GM23338 (cell line): Measurements from ENCODE around the gene SEMA6D. TPM values are rescaled to one million over a fixed set of nuclear protein-coding genes. Genes with fewer than 3 reads are reported as not detected.

ENCODE experiments used
- ATAC-seq: fragments of 200-7000 bp; cut with Tn5 transposase; 3 replicates; pipeline ENCODE4 v1.9.1; 2020
- DNase-seq: peaks from one replicate; pipeline ENCODE4 v3.0.0-alpha.2; 2015; ENCODE audit warnings: low spot score
- H2AFZ ChIP-seq: fragments of 200-600 bp; sonication (generic); 2 replicates; pipeline ENCODE4 v1.8.0; 2016; ENCODE audit warnings: antibody characterized with exemption, mild to moderate bottlenecking, moderate library complexity
- H3F3A ChIP-seq: fragments of 200-600 bp; sonication (generic); replicated peaks from 2 replicates; pipeline ENCODE4 v1.8.0; 2017; ENCODE audit warnings: antibody characterized with exemption, mixed run types, low read depth
- H3K27ac ChIP-seq: fragments of 200-600 bp; sonication (generic); 2 replicates; pipeline ENCODE4 v1.6.1; 2016; ENCODE audit warnings: low read depth
- H3K27me3 ChIP-seq: fragments of 200-600 bp; sonication (generic); 2 replicates; pipeline ENCODE4 v1.8.0; 2016; ENCODE audit warnings: mild to moderate bottlenecking, mixed run types, moderate library complexity; ENCODE audit not compliant: insufficient read depth
- H3K36me3 ChIP-seq: fragments of 200-600 bp; sonication (generic); 2 replicates; pipeline ENCODE4 v1.8.0; 2016; ENCODE audit warnings: mild to moderate bottlenecking; ENCODE audit not compliant: insufficient read depth
- H3K4me1 ChIP-seq: fragments of 200-600 bp; sonication (generic); 2 replicates; pipeline ENCODE4 v1.8.0; 2016; ENCODE audit warnings: mild to moderate bottlenecking, moderate library complexity; ENCODE audit not compliant: insufficient read depth
- H3K4me2 ChIP-seq: fragments of 200-600 bp; sonication (generic); 2 replicates; pipeline ENCODE4 v1.7.1; 2017; ENCODE audit warnings: mixed run types
- H3K4me3 ChIP-seq: fragments of 200-600 bp; sonication (generic); 2 replicates; pipeline ENCODE4 v1.6.1; 2016; ENCODE audit warnings: mixed run types
- H3K79me2 ChIP-seq: fragments of 200-600 bp; sonication (generic); replicated peaks from 2 replicates; pipeline ENCODE4 v1.8.0; 2017; ENCODE audit warnings: mild to moderate bottlenecking; ENCODE audit not compliant: insufficient read depth
- H3K9me2 ChIP-seq: fragments of 200-600 bp; sonication (generic); 2 replicates; pipeline ENCODE4 v1.8.0; 2017; ENCODE audit not compliant: insufficient read depth
- H4K20me1 ChIP-seq: fragments of 200-600 bp; sonication (generic); replicated peaks from 2 replicates; pipeline ENCODE4 v1.8.0; 2017; ENCODE audit warnings: mild to moderate bottlenecking; ENCODE audit not compliant: insufficient read depth
- H3K27ac Mint-ChIP-seq: 2 replicates; pipeline ENCODE4 v1.8.0; 2020; ENCODE audit warnings: inconsistent platforms, mild to moderate bottlenecking, moderate library complexity, mixed read lengths
- H3K27me3 Mint-ChIP-seq: 3 replicates; pipeline ENCODE4 v1.8.0; 2022; ENCODE audit warnings: low read depth, mild to moderate bottlenecking, moderate library complexity, mixed read lengths, inconsistent platforms; ENCODE audit not compliant: insufficient read depth, poor library complexity
- H3K36me3 Mint-ChIP-seq: 3 replicates; pipeline ENCODE4 v1.8.0; 2021; ENCODE audit warnings: low read depth, mild to moderate bottlenecking, inconsistent platforms, moderate library complexity, mixed read lengths
- H3K4me1 Mint-ChIP-seq: 3 replicates; pipeline ENCODE4 v1.8.0; 2020; ENCODE audit warnings: mild to moderate bottlenecking, inconsistent platforms, mixed read lengths
- H3K4me3 Mint-ChIP-seq: 3 replicates; pipeline ENCODE4 v1.8.0; 2021; ENCODE audit warnings: moderate library complexity, mild to moderate bottlenecking, inconsistent platforms, mixed read lengths
- H3K9me3 Mint-ChIP-seq: 3 replicates; pipeline ENCODE4 v1.8.0; 2020; ENCODE audit warnings: moderate library complexity, mild to moderate bottlenecking, inconsistent platforms, mixed read lengths
- CREB1 ChIP-seq: fragments of 250-450 bp; sonication (Bioruptor Pico); IDR thresholded peaks from 2 replicates; pipeline ENCODE4 v1.5.0; 2020; ENCODE audit warnings: low read depth, mild to moderate bottlenecking, moderate library complexity
- ETS1 ChIP-seq: IDR thresholded peaks from 2 replicates; pipeline ENCODE4 v1.6.1; 2016; ENCODE audit warnings: antibody characterized with exemption
- EZH2 ChIP-seq: fragments of 200-600 bp; sonication (generic); IDR thresholded peaks from one replicate; pipeline ENCODE4 v1.8.0; 2017; ENCODE audit warnings: antibody characterized with exemption, mild to moderate bottlenecking, low read depth; ENCODE audit not compliant: unreplicated experiment
- EZH2phosphoT487 ChIP-seq: fragments of 200-600 bp; sonication (generic); IDR thresholded peaks from one replicate; pipeline ENCODE4 v1.8.1; 2018; ENCODE audit warnings: antibody characterized with exemption; ENCODE audit not compliant: unreplicated experiment
- JUNB ChIP-seq: IDR thresholded peaks from one replicate; pipeline ENCODE4 v1.6.1; 2016; ENCODE audit warnings: antibody characterized with exemption; ENCODE audit not compliant: unreplicated experiment
- NANOG ChIP-seq: IDR thresholded peaks from 2 replicates; pipeline ENCODE4 v1.6.1; 2016; ENCODE audit warnings: antibody characterized with exemption, borderline replicate concordance
- POLR2AphosphoS5 ChIP-seq: IDR thresholded peaks from 2 replicates; pipeline ENCODE4 v1.6.1; 2016; ENCODE audit warnings: antibody characterized with exemption, low read depth
- REST ChIP-seq: IDR thresholded peaks from one replicate; pipeline ENCODE4 v1.6.1; 2018; ENCODE audit warnings: antibody characterized with exemption; ENCODE audit not compliant: unreplicated experiment
- STAT1 ChIP-seq: IDR thresholded peaks from one replicate; pipeline ENCODE4 v1.6.1; 2016; ENCODE audit warnings: antibody characterized with exemption; ENCODE audit not compliant: unreplicated experiment
- ZNF114 ChIP-seq: fragments of 250-450 bp; sonication (Bioruptor Pico); IDR thresholded peaks from 2 replicates; pipeline ENCODE4 v1.5.0; 2020; ENCODE audit warnings: mild to moderate bottlenecking, moderate library complexity
- ZNF331 ChIP-seq: fragments of 250-450 bp; sonication (Bioruptor Pico); IDR thresholded peaks from 2 replicates; pipeline ENCODE4 v1.5.0; 2020; ENCODE audit warnings: low read depth, mild to moderate bottlenecking, moderate library complexity
- ZNF462 ChIP-seq: fragments of 250-450 bp; sonication (Bioruptor Pico); IDR thresholded peaks from 2 replicates; pipeline ENCODE4 v1.5.0; 2020; ENCODE audit warnings: mild to moderate bottlenecking, moderate library complexity
- polyA plus RNA-seq: library from polyadenylated mRNA; unstranded; fragments of >200 nt; fragmentation: Nextera tagmentation; extraction: Ambion mirVana; gene quantifications from 2 replicates; pipeline ENCODE4 v1.2.1, GENCODE V29; 2016
- total RNA-seq: library from RNA; depleted of rRNA; stranded (reverse); fragments of >200 nt; shearing (Covaris generic); gene quantifications from 2 replicates; pipeline ENCODE4 v1.2.3, GENCODE V29; 2014
- TF ChIP-seq, protein P1 (sequence below), 2 experiments: fragments of 200-600 bp in 1 of 2; sonication (generic) in 1 of 2; conservative IDR thresholded peaks; 2 replicates each; pipeline versions ENCODE4 v1.5.1 to v1.6.1; 2016 to 2017; ENCODE audit warnings: antibody characterized with exemption in 2 of 2, low read depth in 2 of 2, mild to moderate bottlenecking in 2 of 2, moderate library complexity in 1 of 2

SEMA6D gene
- total and polyA plus RNA-seq, 2 experiments from 2014 or later, result 0.37 to 0.97 TPM

GRCh38 chr15:47780971-47781370, 63.7 kb downstream of the SEMA6D start:
- Histone ChIP-seq H3K9me2 (0 out of 2 replicates have a peak, but pooled peaks cover 1% of the 10 kb centered on the region), H3K4me2 (no peak overlapping the region), H3F3A (no peaks in the 10 kb centered on the region), H3K4me3 (no peak overlapping the region), H3K27me3 (no peaks in the 10 kb centered on the region), H4K20me1 (no peaks in the 10 kb centered on the region), H3K27ac (no peak overlapping the region), H3K79me2 (no peaks in the 10 kb centered on the region), H3K4me1 (peaks cover 27% of the 10 kb centered on the region), H2AFZ (no peak overlapping the region), H3K36me3 (no peaks in the 10 kb centered on the region)
- DNase-seq (no peak), ATAC-seq (no peak)
- Mint-ChIP-seq H3K27ac (no peak overlapping the region), H3K4me1 (peaks cover 27% of the 10 kb centered on the region), H3K27me3 (peaks cover 5% of the 10 kb centered on the region), H3K36me3 (no peaks in the 10 kb centered on the region), H3K9me3 (no peaks in the 10 kb centered on the region), H3K4me3 (no peak overlapping the region)
- TF ChIP-seq EZH2phosphoT487, result no peak
- no peak for TF ChIP-seq POLR2AphosphoS5
- no peak for TF ChIP-seq STAT1
- TF ChIP-seq CREB1 (CRISPR knock-in tag), result no peak
- TF ChIP-seq ETS1, result no peak
- no peak for TF ChIP-seq EZH2
- TF ChIP-seq JUNB, result no peak
- TF ChIP-seq, protein P1, sequence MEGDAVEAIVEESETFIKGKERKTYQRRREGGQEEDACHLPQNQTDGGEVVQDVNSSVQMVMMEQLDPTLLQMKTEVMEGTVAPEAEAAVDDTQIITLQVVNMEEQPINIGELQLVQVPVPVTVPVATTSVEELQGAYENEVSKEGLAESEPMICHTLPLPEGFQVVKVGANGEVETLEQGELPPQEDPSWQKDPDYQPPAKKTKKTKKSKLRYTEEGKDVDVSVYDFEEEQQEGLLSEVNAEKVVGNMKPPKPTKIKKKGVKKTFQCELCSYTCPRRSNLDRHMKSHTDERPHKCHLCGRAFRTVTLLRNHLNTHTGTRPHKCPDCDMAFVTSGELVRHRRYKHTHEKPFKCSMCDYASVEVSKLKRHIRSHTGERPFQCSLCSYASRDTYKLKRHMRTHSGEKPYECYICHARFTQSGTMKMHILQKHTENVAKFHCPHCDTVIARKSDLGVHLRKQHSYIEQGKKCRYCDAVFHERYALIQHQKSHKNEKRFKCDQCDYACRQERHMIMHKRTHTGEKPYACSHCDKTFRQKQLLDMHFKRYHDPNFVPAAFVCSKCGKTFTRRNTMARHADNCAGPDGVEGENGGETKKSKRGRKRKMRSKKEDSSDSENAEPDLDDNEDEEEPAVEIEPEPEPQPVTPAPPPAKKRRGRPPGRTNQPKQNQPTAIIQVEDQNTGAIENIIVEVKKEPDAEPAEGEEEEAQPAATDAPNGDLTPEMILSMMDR (conservative IDR thresholded peaks at IDR 0.05; ENCODE audit: low read depth in 2 of 2), result no peak
- no peak for TF ChIP-seq ZNF462 (CRISPR knock-in tag)
- TF ChIP-seq NANOG, result no peak
- no peak for TF ChIP-seq ZNF331 (CRISPR knock-in tag)
- TF ChIP-seq ZNF114 (CRISPR knock-in tag), result no peak
- no peak for TF ChIP-seq REST
